Erythroblast (primary cell): ENCODE data around the gene DPY30.

Experiments
- DNase-seq, 2 experiments: peaks; one replicate each; lab custom pipeline; 2025; lab: John Stamatoyannopoulos, UW
- GATA1 ChIP-seq: IDR thresholded peaks from 2 replicates; pipeline ENCODE4 v1.6.1; 2011; ENCODE audit warnings: low read depth, mild to moderate bottlenecking, control low read depth, low read length, moderate library complexity
- POLR2A ChIP-seq: IDR thresholded peaks from 2 replicates; pipeline ENCODE4 v1.6.1; 2011; ENCODE audit warnings: mild to moderate bottlenecking, low read length

Gene DPY30

GRCh38 chr2:32012872-32013271, 26.7 kb downstream of the DPY30 start:
- TF ChIP-seq GATA1 (no peak), POLR2A (no peak)
- no peak for DNase-seq

GRCh38 chr2:32011485-32011960, 28.1 kb downstream of the DPY30 start:
- no peak for DNase-seq
- TF ChIP-seq POLR2A (no peak), GATA1 (no peak)

GRCh38 chr2:32010670-32011484, 28.7 kb downstream of the DPY30 start, which contains the start of gene MEMO1:
TSS of gene MEMO1 (minus strand) at chr2:32011008. CDS start at chr2:32010247, 761 bp downstream.
- DNase-seq: peak; percentile 87 to 90
- TF ChIP-seq POLR2A: peak; percentile 82
- TF ChIP-seq GATA1: no peak

- DNase-seq: peak; percentile 73 to 79
These were observed 29.3 kb downstream of the DPY30 start for GRCh38 chr2:32010280-32010669.

GRCh38 chr2:32009516-32010256, 29.9 kb downstream of the DPY30 start:
- DNase-seq: peak; percentile 63 to 70
- TF ChIP-seq POLR2A (no peak), GATA1 (no peak)

- DNase-seq: peak; percentile 64 to 66
- TF ChIP-seq POLR2A (no peak), GATA1 (no peak)
These were observed 30.6 kb downstream of the DPY30 start for GRCh38 chr2:32008805-32009515.

- DNase-seq: no peak
These were observed 32.5 kb downstream of the DPY30 start for GRCh38 chr2:32007121-32007391.

GRCh38 chr2:32005371-32005976, 34.1 kb downstream of the DPY30 start:
- no peak for DNase-seq
- TF ChIP-seq GATA1 (no peak), POLR2A (no peak)

More at GRCh38 chr2:32007121-32007391, 32.5 kb downstream of the DPY30 start:
- TF ChIP-seq GATA1 (no peak), POLR2A (no peak)

- DNase-seq: no peak
These were observed 35.8 kb downstream of the DPY30 start for GRCh38 chr2:32003791-32004190.

GRCh38 chr2:32002406-32002805, 37.2 kb downstream of the DPY30 start:
- TF ChIP-seq GATA1 (no peak), POLR2A (no peak)
- no peak for DNase-seq

More at GRCh38 chr2:32003791-32004190, 35.8 kb downstream of the DPY30 start:
- TF ChIP-seq POLR2A (no peak), GATA1 (no peak)

GRCh38 chr2:31999438-31999837, 40.2 kb downstream of the DPY30 start:
- DNase-seq: no peak
- TF ChIP-seq GATA1 (no peak), POLR2A (no peak)

GRCh38 chr2:31998731-31999383, 40.7 kb downstream of the DPY30 start:
- DNase-seq: no peak

GRCh38 chr2:31997653-31998052, 42.0 kb downstream of the DPY30 start:
- DNase-seq: no peak
- TF ChIP-seq POLR2A (no peak), GATA1 (no peak)

More at GRCh38 chr2:31998731-31999383, 40.7 kb downstream of the DPY30 start:
- no peak for TF ChIP-seq GATA1
- TF ChIP-seq POLR2A: no peak

- no peak for TF ChIP-seq POLR2A
- TF ChIP-seq GATA1: no peak
- no peak for DNase-seq
These were observed 42.9 kb downstream of the DPY30 start for GRCh38 chr2:31996571-31997150.
